DMS 273 (cell line): ENCODE results near the gene RUNX3.
"Not testable (repeated sequence)": the region's sequence is repeated elsewhere in the genome, so short reads cannot be mapped to it uniquely, and the experiment has no call there.

ENCODE experiments used
- DNase-seq: peaks from one replicate; lab custom pipeline; 2025; ENCODE audit not compliant: unreplicated experiment; lab: John Stamatoyannopoulos, UW

Gene RUNX3

DNA sequence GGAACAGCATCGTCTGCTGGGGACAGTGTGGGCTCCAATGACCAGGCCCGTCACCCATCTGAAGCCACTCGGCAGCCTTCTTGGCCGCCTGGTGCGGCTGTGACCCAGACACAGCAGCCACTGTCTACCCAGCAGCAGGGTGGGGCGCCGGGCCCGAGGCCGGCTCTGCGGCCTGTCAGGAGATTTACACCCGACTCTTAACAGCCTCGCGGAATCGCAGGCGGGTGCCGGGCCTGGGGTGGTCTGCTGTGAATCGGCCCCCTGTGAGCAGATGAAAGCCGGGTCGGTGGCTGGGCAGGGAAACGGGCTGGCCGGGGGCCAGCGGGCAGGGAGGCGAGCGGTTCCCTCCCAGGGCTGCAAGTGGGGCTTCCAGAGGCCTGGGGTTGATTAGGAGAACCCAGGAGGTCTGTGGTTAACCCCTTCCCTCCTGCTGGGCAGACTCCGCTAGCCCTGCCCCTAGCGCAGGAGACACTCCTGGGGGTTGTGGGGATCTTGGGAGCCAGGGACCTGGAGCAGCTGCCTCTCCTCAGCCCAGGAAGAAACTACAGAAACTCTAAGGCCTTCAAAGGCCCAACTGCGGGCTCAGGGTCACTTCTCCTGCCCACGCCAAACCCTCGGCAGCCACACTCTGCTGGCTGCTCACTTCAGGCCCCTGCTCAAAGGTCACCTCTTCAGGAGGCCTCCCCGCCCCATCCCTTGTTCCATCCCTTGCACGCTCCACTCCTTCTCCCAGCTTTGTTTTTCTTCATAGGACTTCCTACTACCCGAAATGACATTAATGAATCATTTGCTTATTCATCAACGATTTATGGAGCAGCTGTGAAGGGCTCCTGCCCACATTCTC is 15.6 kb downstream of the RUNX3 start:
- DNase-seq, result no peak

DNA sequence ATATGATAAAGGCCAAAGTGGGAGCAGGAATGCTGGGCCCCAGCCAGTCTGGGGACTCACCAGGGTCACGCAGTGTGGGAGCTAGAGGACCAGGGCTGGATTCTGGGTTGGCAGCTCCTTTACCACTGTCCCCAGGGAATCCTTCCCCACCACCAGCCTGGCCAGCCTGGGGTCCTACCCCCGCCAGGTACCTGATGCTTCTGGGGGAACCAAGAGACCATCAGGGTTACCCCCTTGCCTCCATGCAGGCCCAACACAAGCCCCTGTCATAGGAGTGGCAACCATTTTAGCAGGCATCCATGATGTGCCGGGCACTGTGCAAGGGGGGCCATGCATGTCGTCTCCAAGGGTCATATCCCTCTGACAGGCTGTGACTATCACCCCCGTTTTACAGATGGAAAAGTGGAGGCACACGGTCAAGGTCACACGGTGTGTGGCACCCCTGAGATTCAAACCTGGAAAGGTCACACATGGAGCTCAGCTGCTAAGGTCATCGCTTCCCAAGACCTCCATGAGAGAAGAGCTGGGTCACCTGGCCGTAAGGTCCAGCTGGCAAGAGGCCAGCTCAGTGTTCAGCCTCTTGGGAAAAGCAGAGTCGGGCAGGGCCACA is 16.4 kb downstream of the RUNX3 start:
- no peak for DNase-seq

- no peak for DNase-seq
These were observed 16.8 kb downstream of the RUNX3 start for GRCh38 chr1:24913274-24913604.

DNA sequence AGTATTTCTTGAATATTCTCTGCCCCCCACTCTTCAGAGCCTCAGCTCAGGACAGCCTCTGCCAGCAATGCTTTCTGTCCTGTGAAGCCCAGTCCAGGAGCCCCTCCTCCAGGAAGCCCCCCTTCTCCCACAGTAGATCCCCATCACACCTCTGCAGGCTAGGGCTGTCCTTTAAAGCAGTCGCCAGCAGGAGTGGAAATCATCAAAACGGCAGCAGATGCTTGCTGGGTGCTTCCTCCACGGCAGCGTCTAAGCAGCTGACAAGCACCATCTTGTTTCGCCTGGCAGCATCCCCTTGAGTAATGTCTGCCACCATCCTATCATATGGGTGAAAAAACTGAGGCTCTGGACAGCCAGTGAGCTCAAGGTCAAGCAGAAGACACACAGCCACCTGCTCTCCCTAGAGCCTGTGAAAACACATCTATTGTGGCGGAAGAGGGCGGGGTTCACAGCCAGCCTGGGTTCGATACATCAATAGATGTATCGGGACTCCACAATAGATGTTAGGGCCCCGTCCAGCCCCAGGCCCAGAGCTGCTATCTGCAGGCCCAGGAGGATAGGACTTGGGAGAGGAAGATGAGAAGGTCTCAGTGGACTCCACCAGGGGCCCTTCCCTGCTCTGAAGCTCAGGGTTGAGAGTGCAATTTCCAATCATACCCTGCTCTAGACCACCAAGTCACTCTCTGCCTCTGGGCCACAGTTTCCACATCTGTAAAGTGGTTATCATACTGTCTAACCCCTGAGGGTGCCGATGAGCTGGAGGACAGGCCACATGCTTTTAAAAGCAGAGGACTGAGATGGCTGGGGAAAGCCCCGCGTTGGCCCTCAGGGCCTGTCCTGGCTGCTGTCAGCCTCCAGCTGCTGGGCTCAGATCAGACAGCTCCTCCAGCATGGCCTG is 17.5 kb downstream of the RUNX3 start:
- peak; percentile 44 for DNase-seq

DNA sequence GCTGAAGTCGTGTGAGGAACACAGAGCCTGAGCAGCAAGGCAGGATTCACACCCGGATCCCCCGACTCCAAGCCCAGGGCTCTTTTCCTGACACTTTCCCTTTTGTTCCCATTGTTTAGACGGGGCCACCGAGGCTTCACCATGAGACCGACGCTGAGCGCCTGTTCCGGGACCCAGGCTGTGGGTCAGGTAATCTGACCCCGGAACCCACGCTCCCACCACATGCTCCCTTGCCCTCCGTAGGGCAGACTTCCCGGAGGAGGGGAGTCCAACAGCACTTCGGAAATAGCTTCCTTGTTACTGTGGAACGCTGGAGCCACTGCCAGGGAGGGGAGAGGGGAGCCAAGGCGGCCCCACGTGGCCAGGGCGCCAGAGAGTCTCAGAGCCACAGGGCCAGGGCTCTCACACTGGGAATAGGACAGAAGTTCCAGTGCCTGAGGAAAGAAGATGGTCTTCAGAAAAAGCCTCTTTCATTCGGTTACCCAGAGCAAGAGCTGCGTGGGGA is 18.4 kb downstream of the RUNX3 start:
- no peak for DNase-seq

DNA sequence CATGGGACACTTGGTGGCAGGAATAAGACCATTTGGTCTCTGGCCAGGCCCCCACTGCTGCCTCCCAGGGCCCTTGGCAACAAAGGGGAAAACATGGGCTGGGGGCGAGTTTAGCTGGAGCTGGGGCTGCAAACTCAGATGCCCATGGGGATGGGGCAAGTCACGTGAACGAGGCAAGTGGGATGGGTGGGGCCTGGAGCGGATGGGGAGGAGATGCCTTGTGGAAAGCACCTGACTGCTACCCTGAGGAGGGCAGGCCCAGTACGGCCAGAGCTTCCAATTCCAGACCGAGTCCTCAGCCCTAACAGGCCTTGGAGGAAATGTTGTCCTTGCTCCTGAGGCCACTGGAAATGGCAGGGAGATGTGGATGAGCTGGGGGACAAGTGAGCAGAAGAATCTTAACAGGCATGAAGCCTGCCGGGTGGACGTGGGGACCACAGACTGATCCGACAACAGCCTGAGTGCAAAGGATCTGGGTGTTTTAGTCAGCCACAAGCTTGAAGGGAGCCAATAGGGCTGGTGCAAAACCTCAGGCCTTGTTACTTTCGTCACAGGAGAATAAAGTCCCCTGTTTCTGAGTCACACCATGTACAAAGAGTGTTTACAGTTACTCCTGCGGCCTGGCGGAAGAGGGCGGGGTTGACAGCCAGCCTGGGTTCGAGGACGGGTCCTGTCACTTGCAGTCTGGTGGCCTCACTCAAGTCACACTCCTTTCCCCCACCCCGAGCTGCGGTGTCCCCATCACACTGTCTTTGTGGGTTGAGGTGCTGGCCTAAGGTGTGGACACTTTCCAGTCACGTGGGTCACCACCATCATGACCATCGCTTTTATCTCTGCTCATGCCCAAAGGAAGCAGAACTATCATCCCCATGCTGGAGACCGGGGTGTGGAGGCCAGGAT is 19.1 kb downstream of the RUNX3 start:
- no peak for DNase-seq

- DNase-seq, result no peak
These were observed 19.9 kb downstream of the RUNX3 start for GRCh38 chr1:24910210-24910609.

GRCh38 chr1:24909388-24909898 is 20.6 kb downstream of the RUNX3 start:
- no peak for DNase-seq

DNA sequence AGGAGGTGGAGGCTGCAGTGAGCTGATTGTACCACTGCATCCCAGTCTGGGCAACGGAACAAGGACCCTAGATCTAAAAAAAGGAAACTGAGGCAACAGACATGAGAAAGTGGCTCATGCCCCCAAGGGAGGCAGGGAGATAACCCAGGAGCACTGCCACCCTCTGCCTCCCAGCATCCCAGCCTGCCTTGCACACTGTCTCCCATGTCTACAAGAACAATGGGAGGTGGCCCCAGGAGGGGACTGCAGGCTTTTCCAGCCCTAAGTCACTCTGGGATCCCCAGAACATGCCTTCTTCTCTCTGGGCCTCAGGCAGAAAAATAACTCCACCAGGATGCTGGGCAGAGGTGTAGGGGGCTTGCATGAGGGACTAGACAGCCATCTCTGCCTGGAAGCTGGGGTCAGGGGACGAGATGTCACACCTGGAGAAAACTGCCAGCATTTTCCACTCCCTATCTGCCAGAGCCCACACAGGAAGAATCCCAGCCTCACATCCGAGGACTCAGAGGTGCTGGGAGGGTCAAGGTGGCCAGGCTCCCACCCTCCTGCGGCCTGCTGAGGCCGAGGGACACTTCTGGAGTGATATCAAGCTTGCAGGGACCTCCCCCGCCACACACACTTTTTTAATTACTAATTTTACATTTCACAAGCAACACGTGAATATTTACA is 21.4 kb downstream of the RUNX3 start:
- no peak for DNase-seq

- not testable (repeated sequence) for DNase-seq
These were observed 22.3 kb downstream of the RUNX3 start for GRCh38 chr1:24907587-24908294.

- DNase-seq, result no peak
These were observed 23.2 kb downstream of the RUNX3 start for GRCh38 chr1:24906760-24907490.

GRCh38 chr1:24905979-24906720 is 23.9 kb downstream of the RUNX3 start:
- DNase-seq, result no peak

- DNase-seq, result peak; percentile 21
These were observed 24.6 kb downstream of the RUNX3 start for GRCh38 chr1:24905355-24905978.

DNA sequence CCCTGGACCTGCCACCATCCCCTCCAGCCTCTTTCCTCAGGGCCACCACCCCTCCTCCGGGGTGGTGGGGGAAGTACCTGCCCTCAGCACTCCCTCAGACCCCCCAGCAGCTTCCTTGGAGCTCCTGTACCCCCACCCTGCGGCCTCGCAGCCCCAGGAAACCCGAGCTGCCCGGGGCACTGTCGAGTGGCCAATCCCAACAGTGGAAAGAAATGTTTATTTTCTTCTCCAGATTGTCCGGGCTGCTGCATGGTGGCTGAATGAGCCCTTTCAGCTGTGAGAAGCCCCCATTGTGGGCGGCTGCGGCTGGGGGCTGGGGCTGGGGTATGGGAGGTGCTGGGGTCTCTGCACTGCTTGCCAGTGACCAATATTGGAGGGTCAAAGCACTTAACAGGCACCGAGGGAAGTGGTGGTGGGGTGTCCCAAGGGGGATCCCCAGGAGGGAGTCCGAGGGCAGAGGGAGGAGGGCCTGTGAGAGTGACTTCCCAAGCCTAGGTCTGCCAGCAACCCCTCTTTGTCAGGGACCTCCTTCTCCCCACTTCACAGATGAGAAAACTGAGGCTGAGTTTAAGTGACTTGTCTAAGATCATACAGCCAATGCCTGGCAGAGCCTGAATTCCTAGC is 25.2 kb downstream of the RUNX3 start:
- no peak for DNase-seq

DNA sequence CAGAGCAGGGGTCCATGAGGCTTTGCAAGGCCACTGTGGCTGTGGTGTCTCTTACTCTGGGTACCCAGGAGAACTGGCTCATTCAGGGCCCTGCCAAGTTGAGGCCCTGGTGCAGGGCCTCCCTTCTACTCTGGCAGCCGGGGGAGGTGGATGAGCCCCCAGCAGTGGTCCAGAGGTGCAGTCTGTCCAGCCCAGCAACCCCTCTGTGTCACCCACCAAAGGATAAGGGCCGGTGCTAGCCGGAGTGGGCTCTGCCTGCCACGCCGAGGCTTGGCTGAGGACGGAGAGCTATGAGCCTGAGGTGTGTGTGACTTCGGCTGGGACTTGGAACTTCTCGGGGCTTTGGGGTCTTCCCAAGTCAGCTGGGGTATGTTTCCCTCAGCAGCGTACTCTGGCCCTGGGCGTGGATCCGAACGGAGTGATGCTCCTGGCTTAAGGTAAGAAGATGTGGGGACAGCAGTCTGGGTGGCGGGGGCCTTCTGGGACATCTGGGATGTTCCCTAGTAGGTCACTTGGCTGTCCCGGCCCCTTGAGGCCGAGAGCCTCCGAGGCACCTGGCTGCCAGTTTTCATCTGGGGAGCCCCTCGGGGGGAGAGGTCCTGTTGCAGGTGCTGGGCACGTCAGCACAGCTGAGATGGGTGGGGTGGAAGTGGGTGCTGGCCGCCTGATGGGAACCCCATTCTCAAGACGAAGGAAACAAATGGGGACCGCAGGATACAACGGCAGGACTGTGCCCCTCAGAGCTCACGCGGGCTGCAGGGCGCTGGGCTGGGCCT is 25.9 kb downstream of the RUNX3 start:
- no peak for DNase-seq

DNA sequence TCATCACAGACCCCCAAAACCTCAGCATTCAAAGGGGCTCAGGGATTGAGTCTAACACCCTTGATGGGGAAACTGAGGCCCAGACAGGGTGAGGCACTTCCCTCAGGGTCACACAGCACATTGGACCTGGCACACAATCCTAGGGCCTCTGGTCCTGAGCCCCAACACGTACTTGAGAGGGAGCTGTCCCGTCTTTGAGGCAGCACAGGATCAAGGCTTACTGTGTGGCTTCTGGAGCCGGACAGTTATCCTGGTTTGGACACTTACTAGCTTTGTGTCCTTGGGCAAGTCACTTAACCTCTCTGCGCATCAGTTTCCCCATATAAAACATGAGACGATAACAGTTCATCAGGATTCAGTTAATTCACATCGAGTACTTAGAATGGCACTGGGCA is 26.5 kb downstream of the RUNX3 start:
- no peak for DNase-seq
